GM21737 (cell line): ENCODE measurements around the gene KRT6B.
"Not testable (repeated sequence)": the region's sequence is repeated elsewhere in the genome, so short reads cannot be mapped to it uniquely, and the experiment has no call there.

Source experiments
- ATAC-seq: cut with Tn5 transposase; IDR thresholded peaks from one replicate; pipeline ENCODE4 v1.9.1; 2021; ENCODE audit warnings: mild to moderate bottlenecking, moderate library complexity; ENCODE audit not compliant: unreplicated experiment

KRT6B gene

DNA sequence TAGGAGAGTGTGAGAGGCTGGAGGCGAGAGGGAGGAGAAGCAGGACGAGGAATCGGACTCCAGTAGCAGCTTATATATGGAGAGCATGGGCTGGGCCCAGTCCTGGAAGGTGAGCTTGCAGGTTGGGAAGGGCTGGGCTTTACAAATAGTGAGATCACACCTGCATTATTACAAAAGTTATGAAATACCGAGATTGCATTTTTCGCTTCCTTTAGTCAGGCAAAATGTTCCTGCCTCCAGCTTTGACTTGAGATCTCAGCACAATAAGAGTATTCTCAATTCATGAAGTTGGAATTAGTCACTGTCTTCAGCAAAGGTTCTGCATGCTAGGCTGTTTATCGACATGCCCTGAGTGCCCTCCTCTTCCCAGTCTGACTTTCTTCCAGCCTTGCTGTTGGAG is at the start of gene KRT6B:
Gene KRT6B, minus strand, starts transcription at position 46 of the 400 bp plus-strand sequence. CDS start 68 bp downstream, outside the sequence.
- no peak for ATAC-seq

DNA sequence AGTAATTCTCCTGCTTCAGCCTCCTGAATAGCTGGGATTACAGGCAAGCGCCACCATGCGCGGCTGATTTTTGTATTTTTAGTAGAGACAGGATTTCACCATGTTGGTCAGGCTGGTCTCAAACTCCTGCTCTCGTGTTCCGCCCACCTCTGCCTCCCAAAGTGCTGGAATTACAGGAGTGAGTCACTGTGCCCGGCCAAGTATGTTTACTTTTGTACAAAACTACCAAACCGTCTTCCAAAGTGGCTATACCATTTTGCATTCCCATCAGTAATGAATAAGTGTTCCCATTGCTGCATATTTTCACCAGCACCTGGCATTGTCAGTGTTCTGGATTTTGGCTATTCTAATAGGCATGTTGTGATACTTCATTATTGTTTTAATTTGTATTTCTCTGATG is 49.5 kb upstream of the KRT6B start:
- ATAC-seq = no peak

DNA sequence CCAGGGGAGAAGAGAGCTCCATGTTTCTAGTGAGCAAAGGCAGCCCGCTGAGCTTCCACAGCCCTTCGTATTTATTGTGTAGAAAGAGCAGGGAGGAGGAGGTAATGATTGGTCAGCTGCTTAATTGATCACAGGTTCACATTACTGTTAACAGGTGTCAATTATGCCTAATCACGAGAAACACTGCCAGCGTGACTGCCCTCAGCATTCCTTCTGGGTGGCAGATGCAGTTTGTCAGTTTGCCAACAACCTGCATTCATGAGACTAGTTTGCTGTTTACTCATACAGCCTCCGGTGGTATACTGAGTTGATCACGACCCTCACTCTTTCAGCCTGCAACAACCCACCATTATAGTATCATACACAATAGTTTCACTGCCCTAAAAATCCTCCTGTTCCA is 48.6 kb upstream of the KRT6B start:
- not testable (repeated sequence) for ATAC-seq

DNA sequence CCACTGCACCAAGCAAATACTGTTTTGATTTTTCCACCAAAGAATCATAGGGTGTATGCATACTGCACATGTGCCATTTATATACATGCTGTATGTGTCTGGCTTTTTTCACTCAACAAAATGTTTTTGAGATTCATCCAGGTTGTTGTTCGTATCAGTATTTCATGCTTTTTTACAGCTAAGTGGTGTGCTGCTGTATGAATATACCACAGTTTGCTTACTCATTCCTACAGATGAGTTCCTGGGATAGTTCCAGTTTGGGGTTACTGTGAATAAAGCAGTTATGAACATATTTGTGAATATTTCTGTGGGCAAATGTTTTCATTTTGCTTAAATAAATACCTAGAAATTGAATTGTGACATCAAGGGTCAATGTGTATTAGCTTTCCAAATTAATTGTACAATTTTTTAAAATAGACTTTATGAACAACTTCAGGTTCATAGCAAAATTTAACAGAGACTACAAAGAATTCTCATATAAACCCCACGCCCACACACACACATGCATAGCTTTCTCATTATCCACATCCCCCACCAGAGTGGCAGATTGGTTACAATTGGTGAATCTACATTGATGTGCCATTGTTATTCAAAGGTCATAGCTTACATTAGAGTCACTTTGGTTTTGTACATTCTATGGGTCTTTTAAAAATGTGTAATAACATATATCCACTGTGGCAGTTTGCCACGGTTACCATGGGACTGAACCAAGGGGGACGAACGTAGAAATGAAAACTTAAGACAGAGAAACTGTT is 48.0 kb upstream of the KRT6B start:
- no peak for ATAC-seq

DNA sequence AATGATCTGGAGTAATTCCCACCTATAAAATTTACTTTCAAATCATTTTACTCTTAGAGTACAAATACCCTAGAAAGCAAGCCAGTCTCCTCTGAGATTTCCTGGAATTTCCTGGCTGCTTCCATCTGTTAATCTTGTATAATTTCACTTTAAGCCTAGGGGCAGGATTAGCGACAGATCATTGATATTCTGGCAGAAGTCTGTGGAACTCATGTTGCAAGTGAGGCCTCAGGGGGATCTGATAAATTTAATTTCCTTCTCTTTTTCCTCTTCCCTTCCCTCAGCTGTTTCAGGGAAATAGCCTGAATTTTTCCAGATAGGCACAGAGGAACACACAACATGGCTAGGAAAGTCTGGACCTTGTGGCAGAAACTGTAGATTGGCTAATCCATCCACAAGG is 47.0 kb upstream of the KRT6B start:
- ATAC-seq = no peak

DNA sequence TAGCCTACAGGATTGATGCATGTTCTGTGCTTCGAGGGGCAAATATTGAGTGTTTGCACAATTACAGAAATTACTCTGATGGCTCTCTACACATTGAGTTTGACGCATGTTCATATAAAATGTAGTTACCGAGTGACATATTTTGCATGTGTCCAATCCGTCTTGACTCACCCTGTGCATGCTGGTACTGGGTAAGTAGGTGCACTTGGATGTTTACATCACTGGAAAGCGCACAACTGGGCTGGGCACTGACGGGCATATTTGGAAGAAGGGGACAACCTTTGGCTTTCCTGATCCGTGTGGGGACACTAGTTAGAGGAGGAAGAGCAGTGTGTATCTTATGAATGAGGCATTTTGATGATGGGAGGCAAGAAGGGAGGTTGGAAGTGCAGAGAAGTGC is 46.0 kb upstream of the KRT6B start:
- no peak for ATAC-seq

DNA sequence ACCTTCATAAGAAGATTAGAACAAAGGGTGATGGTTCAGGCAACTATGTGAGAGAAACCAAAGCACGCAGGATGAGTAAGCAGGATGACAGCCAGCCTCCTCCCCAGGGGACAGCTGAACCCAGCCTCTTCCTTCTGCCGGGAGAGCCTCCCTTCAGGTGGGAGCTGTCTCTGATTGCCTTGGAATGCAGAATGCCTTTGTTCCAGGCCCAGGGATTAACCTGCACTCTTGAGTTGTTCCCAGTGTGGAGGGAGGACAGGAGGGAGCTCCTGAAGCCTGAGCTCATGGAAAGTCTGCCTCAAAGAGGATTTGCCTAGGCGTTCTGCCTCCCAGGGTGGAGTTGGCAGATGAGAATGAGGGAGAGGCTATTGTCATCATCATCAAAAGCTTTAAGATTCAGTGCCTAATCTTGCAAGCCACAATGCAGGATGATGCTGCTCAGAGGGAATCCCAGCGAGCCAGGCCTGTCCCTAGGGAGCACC is 44.7 kb upstream of the KRT6B start:
- ATAC-seq = no peak

DNA sequence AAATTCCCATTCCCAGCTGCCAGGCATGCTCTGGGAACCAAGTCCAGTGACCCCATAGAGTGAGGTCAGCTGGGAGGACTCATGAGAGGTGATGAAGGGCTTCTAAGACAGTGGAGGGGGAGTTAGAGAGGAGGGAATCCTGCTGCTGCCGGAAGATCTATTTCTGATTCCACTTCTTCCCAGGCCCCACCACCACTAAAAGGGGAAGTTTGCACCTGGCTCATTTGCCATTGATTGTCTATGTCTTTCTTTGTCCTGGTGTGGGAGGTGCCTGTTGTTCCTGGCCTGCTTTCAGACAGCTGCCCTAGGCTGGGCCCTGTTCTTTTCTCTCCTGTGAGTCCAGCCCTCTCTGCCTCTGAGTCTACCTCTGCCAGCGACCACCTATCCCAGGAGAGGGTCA is 44.1 kb upstream of the KRT6B start:
- ATAC-seq = no peak

DNA sequence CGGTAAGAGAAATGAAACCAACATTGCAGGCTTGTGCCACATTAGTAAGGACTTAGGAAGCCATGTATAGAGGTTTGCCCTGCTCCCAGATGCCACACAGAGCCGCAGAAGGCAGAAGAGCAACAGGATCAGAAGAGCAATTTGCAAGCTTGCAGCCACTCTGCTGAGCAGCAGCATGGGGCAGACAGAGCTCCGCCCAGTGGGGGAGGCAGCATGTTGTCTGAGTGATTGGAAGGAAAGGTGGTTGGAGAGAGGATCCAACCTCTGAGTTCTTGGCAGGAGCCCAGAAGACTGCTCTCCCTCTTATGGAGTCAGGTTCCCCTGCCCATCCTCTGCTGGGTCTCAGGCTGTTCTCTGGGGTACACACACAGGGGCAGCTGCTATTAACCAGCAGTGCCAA is 43.4 kb upstream of the KRT6B start:
- no peak for ATAC-seq

DNA sequence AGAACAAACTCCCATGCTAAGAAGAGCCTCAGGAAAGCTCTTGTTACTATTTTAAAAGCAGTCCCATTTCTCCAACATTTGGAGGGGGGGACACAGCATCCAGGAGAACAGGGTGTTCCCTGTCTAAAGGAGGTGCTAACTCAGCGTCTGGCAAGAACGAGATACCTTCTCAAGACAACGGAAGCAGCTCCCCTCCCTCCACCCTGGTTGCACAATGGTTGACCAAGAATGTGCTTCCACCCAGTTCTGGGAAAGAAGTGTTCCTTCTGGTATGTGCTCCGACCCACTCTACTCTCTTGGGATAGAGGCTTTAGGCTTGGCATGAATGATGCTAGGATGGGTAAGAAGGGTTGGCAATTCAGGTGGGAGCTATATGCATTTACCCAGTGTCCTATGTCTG is 42.6 kb upstream of the KRT6B start:
- no peak for ATAC-seq

DNA sequence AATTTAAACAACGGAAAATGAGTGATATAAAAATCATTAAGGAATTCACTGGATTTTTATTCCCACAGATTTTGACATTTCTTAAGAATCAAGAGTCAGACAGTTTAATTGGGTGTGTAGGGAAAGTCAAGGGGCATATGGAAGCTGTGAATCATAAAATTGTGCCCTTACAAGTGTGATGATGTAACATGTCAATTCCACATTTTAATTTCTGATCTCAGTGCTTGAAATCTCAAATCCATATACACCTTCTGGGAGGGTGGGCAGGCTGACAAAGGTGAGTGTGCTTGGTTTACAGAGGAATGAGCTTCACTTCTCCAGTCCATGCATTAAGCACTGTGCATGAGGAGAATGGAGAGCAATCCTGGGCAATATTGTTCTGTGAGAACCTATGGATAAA is 42.2 kb upstream of the KRT6B start:
- no peak for ATAC-seq

DNA sequence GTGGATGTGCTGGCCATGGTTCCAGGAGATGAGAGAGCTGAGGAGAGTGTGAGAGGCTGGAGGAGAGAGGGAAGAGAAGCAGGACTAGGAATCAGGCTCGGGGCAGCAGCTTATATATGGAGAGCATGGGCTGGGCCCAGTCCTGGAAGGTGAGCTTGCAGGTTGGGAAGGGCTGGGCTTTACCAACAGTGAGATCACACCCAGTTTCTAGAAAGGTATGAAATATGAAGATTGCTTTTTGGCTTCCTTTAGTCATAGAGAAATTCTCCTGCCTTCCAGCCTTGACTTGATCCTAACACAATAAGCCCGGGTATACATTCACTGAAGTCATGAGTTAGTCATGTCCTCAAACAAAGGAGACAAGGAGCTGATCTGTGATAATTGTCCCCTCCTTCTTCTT is 41.2 kb upstream of the KRT6B start, which contains the start of gene KRT6A:
Gene KRT6A, minus strand, starts transcription at position 86 of the 400 bp plus-strand sequence. Its CDS starts 69 bp downstream, at position 17.
- no peak for ATAC-seq

DNA sequence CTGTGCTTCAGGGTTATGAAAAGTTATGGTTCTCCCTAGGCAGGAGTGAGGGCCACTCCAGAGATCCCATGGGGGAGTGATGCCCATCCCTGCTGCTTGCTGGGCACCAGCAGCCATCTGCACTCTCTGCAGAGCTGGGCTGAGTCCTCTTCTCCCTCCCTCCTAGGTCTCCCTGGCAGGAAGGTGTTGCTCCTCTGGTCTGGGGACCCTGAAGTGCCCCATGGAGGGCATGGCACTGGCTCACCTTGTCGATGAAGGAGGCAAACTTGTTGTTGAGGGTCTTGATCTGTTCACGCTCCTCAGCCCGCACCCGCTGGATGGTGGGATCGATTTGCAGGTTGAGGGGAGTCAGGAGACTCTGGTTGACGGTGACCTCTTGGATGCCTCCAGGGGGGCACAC is 40.5 kb upstream of the KRT6B start:
- ATAC-seq = not testable (repeated sequence)

DNA sequence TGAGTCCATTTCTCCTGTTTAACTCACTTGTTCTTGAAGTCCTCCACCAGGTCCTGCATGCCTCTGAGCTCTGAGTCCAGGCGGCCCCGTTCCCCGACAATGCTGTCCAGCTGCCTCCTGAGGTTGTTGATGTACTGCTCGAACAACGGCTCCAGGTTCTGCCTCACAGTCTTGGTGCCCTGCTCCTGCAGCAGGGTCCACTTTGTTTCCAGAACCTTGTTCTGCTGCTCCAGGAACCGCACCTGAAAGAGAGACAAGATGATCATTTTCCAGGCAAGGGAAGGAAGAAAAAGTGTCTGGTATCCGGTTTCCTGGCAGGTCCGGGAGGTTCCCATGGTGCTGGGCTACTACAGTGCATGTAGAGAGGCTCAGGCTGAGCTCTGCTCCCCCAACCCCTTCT is 39.5 kb upstream of the KRT6B start:
- ATAC-seq = not testable (repeated sequence)

DNA sequence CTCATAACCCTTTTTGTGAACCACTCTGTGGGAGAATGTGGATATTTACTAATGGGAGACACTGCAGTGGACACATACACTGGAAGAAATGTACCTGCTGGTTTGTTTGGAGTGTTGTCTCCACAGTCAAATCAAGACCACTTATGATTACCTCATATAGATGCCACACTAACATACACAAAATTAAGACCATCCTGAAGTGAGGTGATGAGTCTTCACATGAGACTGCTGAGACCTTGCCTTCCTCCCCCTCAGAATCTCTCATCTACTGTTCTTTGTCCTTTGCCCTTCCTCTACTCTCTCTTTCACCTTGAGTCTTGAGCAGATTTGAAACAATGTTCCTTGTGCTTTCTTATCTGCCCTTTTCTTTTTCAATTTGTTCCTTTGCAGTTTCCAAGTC is 36.8 kb upstream of the KRT6B start:
- ATAC-seq = no peak

DNA sequence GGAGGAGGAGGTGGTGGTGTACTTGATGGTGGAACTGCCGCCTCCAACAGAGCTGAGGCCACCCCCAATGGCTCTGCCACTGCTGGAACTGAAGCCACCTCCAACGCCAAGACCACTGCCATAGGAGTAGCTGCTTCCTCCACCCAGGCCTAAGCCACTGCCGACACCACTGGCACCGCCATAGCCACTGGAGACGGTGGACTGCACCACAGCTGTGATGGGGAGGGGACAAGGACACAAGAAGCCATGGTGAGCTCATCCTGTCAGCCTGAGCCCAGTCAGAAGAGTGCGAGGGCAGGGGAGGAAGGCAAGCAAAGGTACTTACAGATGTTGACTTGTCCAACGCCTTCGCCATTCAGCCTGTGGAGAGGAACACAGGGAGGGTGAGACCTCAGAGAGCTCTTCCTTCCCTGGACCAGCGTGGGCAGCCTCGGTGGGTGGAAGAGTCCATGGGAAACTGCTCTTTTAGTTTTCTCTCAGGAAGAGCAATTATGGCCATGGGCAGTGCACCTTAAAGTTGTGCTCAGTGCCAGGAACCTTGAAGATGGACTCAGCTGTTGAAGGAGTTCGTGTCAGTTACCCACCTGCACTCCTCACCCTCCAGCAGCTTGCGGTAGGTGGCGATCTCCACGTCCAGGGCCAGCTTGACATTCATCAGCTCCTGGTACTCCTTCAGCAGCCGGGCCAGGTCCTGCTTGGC is 35.9 kb upstream of the KRT6B start:
- ATAC-seq = not testable (repeated sequence)

DNA sequence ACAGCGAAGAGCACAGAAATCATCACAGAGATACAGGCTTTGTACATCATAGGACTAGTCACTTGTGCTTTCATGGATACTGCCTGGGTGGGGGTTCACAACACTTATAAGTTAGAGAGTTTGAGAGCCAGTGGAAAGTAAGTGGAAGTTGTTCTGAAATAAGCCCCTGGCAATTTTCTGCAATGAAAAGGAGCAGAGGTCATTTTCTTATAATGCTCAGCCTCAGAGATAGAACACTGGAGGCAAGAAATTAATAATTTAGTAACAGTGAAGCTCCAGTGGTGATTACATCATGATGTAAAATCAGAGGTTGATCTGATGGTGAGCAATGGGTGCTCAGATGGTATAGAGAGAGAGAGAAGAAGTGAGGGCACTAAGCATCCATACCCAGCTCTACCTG is 35.3 kb upstream of the KRT6B start:
- ATAC-seq = no peak

DNA sequence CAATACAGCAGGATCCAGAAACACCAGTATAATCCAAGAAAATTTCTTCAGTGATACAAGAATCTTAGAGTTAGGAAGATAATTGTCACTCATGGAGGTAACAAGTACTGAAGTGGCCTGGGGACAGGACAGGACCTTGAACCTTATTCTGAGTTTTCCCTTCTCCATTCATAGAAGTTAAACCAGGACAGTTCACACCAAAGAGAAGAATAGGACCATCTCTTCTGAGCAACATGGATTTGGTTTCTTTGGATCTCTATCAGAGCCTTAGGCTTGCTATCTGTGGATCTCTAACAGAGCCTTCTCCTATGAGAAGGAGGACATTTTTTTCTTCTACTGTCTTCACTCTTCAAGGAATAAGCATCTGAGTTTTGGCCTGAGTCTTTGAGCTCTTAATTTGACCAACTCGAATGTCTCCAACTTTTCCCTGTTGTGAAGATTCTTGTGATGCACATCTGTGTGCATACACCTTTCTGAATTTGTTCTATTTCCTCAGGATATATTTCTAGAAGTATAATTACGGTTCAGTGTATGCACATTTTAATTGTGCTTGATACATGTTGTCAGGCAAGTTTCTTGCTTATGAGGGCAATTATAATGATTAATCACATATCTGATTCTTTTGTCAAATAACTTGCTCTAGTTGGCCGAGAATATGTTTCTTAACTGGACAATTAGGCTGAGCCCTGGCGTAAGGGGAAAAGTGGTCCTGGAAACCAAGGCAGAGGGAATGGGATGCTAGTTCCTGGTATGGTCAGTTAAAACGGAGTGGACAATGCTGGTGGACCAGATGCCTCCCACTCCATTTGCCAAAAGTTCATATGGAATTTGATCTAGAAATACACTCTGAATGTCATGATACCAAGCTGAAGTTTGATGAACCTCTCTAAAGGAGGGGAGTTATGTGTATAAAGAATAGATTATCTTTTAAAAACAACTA is 34.5 kb upstream of the KRT6B start:
- no peak for ATAC-seq

DNA sequence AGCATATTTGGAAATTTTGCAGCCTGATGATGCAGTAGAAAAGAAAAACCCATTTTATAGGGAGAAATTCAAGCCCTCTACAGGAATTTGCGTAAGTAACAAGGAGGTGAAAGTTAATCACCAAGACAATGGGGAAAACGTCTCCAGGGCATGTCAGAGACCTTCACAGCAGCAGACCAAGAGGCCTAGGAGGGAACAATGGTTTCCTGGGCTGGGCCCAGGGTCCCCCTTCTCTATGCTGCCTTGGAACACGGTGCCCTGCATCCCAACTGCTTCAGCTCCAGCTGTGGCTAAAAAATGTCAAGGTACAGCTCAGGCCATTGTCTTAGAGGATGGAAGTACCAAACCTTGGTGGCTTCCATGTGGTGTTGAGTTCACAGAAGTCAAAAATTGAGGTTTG is 28.1 kb upstream of the KRT6B start:
- no peak for ATAC-seq

DNA sequence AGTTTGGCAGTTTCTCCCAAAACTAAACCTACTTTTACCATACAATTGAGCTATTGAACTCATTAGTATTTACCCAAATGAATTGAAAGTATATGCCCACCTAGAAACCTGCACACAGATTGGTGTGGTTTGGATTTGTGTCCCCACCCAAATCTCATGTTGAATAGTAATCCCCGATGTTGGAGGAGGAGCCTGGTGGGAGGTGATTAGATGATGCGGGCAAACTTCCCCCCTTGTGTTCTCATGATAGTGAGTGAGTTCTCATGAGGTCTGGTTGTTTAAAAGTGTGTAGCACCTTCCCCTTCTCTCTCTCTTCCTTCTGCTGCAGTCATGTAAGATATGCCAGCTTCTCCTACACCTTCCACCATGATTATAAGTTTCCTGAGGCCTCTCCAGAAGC is 25.7 kb upstream of the KRT6B start:
- no peak for ATAC-seq

DNA sequence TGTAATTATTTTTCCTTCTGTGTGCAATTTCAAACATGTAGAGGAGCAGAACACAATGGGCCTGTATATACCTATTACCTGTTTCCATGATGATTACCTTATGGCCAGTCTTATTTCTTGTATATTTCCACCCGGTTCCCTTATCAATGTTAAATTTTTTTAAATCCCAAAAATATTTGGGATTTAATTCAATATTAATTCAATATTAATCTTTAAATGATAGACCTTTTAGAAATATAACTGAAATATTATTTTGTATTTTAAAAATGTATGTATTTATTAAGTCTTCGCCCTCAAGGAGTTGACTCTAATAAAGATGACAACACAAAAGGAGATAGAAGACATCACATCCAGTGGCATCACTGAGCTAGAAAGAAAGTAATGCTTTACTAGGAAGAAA is 22.3 kb upstream of the KRT6B start:
- no peak for ATAC-seq
